Spleen (tissue), 7 donors: Measurements from ENCODE around the gene CXXC5.

Source experiments
- CTCF ChIP-seq, 11 experiments: fragments of 200-600 bp in 7 of 11; fragments of 450-650 bp in 4 of 11; sonication (generic) in 4 of 11; IDR thresholded peaks in 8 of 11; conservative IDR thresholded peaks in 3 of 11; 1 replicate in 7 of 11; 2 replicates in 4 of 11; pipeline versions ENCODE4 v1.4.0 to v1.8.0; 2016 to 2021; ENCODE audit warnings: antibody characterized with exemption in 11 of 11, inconsistent platforms in 4 of 11, mild to moderate bottlenecking in 1 of 11
- POLR2A ChIP-seq, 3 donors: fragments of 450-650 bp; IDR thresholded peaks; one replicate each; pipeline ENCODE4 v1.5.1; 2017; ENCODE audit warnings: antibody characterized with exemption in 3 of 3, mild to moderate bottlenecking in 1 of 3
- POLR2AphosphoS5 ChIP-seq, 3 donors: sonication (generic); formaldehyde crosslinking; IDR thresholded peaks; one replicate each; pipeline ENCODE4 v1.5.1; 2017; ENCODE audit warnings: antibody characterized with exemption in 3 of 3
- donor health status: DM: no; HTN: no; CAD: no; lungs with moderate emphysema.
- donor health status: DM: no; HTN: no; CAD: no.
- donor health status: DM: no; HTN: no; CAD: no.

- TF ChIP-seq CTCF (IDR thresholded peaks at IDR 0.05 in 8 of 11, conservative IDR thresholded peaks at IDR 0.05 in 3 of 11) (no peak), POLR2A (IDR thresholded peaks at IDR 0.05) (no peak), POLR2AphosphoS5 (IDR thresholded peaks at IDR 0.05) (no peak)
These were observed 45.7 kb downstream of the CXXC5 start for GRCh38 chr5:139693676-139694364.
